Left ventricle myocardium inferior (tissue), 1 donor: ENCODE results near the gene GSDMA. TPM values are rescaled to one million over a fixed set of nuclear protein-coding genes. Genes with fewer than 3 reads are reported as not detected.

Experiments
- DNase-seq: peaks from one replicate; pipeline ENCODE4 v3.0.0-alpha.2; 2020
- H3K27ac ChIP-seq: fragments of 200-600 bp; replicated peaks from 2 replicates; pipeline ENCODE4 v1.8.0; 2021
- H3K27me3 ChIP-seq: fragments of 200-600 bp; 2 replicates; pipeline ENCODE4 v1.8.0; 2021; ENCODE audit warnings: low read depth
- H3K36me3 ChIP-seq: fragments of 200-600 bp; 2 replicates; pipeline ENCODE4 v1.8.0; 2021
- H3K4me1 ChIP-seq: fragments of 200-600 bp; 2 replicates; pipeline ENCODE4 v1.8.0; 2021
- H3K4me3 ChIP-seq: fragments of 200-600 bp; 2 replicates; pipeline ENCODE4 v1.8.0; 2021; ENCODE audit warnings: mild to moderate bottlenecking, moderate library complexity
- H3K9me3 ChIP-seq: fragments of 200-600 bp; replicated peaks from 2 replicates; pipeline ENCODE4 v1.8.0; 2021
- CTCF ChIP-seq: fragments of 200-600 bp; IDR thresholded peaks from 2 replicates; pipeline ENCODE4 v1.8.0; 2021; ENCODE audit warnings: antibody characterized with exemption, mild to moderate bottlenecking, borderline replicate concordance
- intact Hi-C: fragments of 100-400 bp; cut with micrococcal nuclease; formaldehyde crosslinking; loops from one replicate; pipeline ENCODE4 v1.11.0; 2022
- total RNA-seq: library from RNA; stranded (reverse); fragmentation: NEBNext Ultra II Directional; extraction: Animal tissue kit (Norgen Biotek cat#: 25700); gene quantifications from one replicate; pipeline ENCODE4 v1.2.1, GENCODE V29; 2021
- donor health status: DM: no; HTN: yes; CAD: no; lungs with severe emphysema.

The GSDMA gene
- total RNA-seq, 1 donor from 2014 or later: 0.66 TPM

- intact Hi-C loops: no loop called here
- H3K27ac ChIP-seq: peak overlapping the region; percentile 50
- H3K4me1 ChIP-seq: peaks cover 63% of the 10 kb centered on the region
- no peaks in the 10 kb centered on the region for H3K9me3 ChIP-seq
- no peaks in the 10 kb centered on the region for H3K27me3 ChIP-seq
- H3K36me3 ChIP-seq: peaks cover 21% of the 10 kb centered on the region
- H3K4me3 ChIP-seq: no peak overlapping the region
- no peak for TF ChIP-seq CTCF
- DNase-seq: no peak
Measured at GRCh38 chr17:40015998-40016985, 53.5 kb downstream of the GSDMA start.

DNA sequence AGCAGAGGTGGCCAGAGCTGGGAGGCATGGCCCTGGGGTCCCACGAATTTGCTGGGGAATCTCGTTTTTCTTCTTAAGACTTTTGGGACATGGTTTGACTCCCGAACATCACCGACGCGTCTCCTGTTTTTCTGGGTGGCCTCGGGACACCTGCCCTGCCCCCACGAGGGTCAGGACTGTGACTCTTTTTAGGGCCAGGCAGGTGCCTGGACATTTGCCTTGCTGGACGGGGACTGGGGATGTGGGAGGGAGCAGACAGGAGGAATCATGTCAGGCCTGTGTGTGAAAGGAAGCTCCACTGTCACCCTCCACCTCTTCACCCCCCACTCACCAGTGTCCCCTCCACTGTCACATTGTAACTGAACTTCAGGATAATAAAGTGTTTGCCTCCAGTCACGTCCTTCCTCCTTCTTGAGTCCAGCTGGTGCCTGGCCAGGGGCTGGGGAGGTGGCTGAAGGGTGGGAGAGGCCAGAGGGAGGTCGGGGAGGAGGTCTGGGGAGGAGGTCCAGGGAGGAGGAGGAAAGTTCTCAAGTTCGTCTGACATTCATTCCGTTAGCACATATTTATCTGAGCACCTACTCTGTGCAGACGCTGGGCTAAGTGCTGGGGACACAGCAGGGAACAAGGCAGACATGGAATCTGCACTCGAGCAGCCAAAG, 54.7 kb downstream of the GSDMA start:
- TF ChIP-seq CTCF: no peak
- Histone ChIP-seq H3K4me1 (peaks cover 75% of the 10 kb centered on the region), H3K27me3 (no peaks in the 10 kb centered on the region), H3K36me3 (peaks cover 34% of the 10 kb centered on the region), H3K9me3 (no peaks in the 10 kb centered on the region), H3K4me3 (no peak overlapping the region), H3K27ac (peak overlapping the region; percentile 50)
- intact Hi-C loops: no loop called here
- DNase-seq: peak; percentile 57

DNA sequence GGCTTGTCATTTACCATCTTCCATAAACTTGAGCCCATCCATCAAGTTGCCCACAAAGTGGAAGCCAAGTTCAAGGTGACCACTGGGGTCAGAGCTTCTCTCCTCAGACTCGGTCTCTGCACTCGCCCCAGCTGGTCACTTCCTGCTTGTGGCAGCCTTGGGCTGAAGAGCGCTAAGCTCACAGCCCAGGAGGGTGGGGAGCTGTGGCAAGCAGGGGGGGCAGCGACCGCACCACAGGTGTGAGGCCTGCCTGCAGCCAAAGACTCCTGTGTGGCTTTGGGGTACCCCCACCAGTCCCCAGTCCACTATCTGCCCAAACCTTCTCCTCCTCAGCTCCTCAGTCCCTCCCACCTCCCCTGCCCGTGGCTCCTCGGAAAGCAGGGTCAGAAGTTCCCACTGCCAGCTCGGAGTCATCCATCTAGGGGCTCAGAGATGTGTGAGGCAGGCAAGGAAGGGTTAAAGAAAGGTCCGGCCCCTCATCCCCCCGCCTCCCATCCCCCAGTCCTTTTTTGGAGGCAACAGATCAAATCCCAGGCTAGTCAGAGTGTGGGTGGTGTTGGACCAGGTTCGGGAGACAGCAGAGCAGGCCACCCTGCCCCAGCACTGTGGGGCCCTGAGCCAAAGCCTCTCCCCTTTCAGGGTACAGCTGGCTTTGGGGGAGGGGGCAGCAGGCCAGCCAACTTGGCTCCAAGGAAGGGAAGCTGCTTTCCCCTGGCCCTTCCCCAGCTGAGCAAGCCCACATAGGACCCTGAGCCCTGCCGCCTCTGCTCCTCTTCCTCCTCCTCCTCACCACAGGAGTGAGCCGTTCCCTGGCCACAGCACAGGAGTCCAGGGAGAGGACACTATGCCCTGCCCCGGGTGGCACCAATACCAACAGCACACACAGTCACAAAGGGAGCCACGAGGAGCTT, 55.7 kb downstream of the GSDMA start:
- peak; percentile 50 for DNase-seq

DNA sequence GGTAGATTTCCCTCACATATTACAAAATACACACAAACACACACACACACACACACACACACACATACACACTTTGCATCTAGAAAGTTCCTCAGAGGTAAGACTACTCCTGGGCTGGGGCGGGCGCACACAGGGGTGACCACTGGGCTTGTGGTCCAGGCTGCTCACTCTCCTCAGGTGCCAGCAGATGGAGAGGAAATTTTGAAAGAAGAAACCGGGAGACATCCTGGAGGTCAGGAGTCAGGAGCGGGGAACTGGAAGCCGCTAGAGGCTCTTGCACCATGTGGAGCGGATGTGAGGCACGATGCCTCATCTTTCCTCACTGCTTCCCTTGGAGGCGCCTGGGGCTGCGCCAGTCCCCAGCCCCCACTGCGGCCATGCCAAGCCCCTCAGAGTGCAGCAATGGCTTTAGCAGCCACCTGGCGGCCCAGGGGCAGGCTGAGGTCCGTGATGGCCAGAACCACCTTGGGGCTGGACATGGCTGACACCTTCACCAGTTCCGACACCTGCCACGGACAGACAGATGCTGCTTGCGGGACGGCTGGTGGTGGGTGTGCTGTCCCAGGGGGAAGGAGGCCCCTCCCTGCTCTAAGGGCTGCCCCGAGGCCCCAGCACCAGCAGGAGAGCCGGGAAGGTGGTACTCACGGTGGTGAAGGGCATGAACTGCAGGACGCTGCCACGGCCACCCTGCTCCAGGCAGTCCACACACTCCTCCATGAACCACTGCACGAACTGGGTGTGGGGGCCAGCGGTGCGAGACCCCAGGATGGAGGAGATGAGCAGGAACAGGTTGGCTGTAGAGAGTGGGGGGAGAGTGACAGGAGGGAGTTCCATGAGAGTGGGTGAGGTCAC, 56.6 kb downstream of the GSDMA start:
- peaks cover 47% of the 10 kb centered on the region for H3K36me3 ChIP-seq
- DNase-seq: no peak
- H3K4me3 ChIP-seq: no peak overlapping the region
- no peaks in the 10 kb centered on the region for H3K27me3 ChIP-seq
- intact Hi-C loops: no loop called here
- H3K4me1 ChIP-seq: peaks cover 79% of the 10 kb centered on the region
- no peak for TF ChIP-seq CTCF
- H3K27ac ChIP-seq: peak overlapping the region; percentile 50
- no peaks in the 10 kb centered on the region for H3K9me3 ChIP-seq

More for the DNA sequence above, 55.7 kb downstream of the GSDMA start:
- H3K27me3 ChIP-seq: no peaks in the 10 kb centered on the region
- H3K4me1 ChIP-seq: peaks cover 83% of the 10 kb centered on the region
- intact Hi-C loops: no loop called here
- no peaks in the 10 kb centered on the region for H3K9me3 ChIP-seq
- H3K4me3 ChIP-seq: no peak overlapping the region
- H3K27ac ChIP-seq: peak overlapping the region; percentile 50
- TF ChIP-seq CTCF: no peak
- H3K36me3 ChIP-seq: peaks cover 41% of the 10 kb centered on the region
